ENCODE data around the gene DLAT. TPM values are rescaled to one million over a fixed set of nuclear protein-coding genes. Genes with fewer than 3 reads are reported as not detected.
"Not testable (repeated sequence)": the region's sequence is repeated elsewhere in the genome, so short reads cannot be mapped to it uniquely, and the experiment has no call there.

DLAT gene
- polyA plus RNA-seq, 3 donors = 51.7 to 57.5 (median 52.8) TPM

DNA sequence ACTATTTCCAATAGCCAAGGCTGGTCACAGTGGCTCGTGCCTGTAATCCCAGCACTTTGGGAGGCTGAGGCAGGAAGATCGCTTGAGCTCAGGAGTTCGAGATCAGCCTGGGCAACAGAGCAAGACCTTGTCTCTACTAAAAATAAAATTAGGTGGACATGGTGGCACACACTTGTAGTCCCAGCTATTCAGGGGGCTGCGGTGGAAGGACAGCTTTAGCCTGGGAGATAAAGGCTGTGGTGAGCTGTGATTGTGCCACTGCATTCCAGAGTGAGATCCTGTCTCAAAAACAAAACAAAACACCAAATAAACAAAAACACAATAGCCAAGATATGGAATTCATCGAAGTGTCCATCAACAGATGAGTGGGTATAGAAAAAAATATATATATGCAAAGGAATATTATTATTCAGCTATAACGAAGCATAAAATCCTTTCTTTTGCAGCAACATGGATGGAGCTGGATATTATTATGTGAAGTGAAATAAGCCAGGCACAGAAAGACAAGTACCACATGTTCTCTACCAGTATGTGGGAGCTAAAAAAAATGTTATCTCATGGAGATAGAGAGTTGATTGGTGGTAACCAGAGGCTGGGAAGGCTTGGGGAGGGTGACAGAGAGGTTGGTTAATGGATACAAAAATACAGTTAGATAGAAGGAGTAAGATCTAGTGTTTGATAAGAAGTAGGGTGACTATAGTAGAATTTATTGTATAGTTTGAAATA, 22.6 kb upstream of the DLAT start:
- DNase-seq (ENCODE audit: low read depth in 3 of 3, low spot score in 2 of 3) = no peak

DNA sequence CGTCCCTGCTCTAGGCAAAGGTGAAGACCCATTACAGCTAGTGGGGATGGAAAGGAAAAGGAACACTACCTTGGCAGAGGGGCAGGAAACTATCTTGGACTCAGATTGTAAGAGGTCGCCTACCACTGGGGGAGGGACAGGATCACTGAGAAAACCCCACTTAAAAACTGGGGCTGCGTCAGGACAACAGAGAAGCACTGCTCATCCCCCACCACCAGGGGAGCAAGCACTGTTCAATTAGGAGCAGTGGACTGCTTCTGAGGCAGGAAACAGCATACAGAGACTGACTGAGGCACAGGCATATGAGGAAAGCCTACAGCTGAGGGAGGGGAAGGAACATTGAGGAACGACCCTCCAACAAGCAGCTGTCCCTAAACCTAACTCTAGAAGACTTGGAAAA, 20.8 kb upstream of the DLAT start:
- no peak for DNase-seq (ENCODE audit: low read depth in 3 of 3, low spot score in 2 of 3)

DNA sequence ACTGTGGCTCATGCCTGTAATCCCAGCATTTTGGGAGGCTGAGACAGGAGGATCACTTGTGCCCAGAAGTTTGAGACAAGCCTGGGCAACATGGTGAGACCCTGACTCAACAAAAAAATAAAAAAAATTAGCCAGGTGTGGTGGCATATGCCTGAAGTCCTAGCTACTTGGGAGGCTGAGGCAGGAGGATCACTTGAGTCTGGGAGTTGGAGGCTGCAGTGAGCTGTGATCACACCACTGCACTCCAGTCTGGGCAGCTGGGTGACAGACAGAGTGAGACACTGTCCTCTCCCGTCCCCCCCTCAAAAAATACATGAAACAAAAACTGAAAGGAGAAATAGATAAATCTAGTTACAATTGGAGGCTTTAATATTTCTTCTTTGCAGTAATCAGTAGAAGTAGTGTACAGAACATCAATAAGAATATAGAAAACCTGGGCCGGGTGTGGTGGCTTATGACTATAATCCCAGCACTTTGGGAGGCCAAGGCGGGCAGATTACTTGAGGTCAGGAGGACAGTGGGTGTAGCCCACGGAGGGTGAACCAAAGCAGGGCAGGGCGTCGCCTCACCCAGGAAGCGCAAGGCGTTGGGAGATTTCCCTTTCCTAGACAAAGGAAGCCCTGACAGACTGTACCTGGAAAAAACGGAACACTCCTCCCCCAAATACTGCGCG, 19.6 kb upstream of the DLAT start:
- DNase-seq (ENCODE audit: low read depth in 3 of 3, low spot score in 2 of 3) = no peak

DNA sequence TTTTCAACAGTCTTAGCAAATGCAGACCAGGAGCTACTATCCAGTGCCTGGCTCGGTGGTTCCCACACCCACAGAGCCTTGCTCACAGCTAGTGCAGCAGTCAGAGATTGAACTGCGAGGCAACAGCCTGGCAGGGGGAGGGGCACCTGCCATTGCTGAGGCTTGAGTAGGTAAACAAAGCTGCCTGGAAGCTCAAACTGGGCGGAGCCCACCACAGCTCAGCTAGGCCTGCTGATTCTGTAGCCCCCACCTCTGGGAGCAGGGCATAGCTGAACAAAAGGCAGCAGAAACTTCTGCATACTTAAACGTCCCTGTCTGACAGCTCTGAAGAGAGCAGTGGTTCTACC, 19.1 kb upstream of the DLAT start:
- not testable (repeated sequence) for DNase-seq (ENCODE audit: low read depth in 3 of 3, low spot score in 2 of 3)

DNA sequence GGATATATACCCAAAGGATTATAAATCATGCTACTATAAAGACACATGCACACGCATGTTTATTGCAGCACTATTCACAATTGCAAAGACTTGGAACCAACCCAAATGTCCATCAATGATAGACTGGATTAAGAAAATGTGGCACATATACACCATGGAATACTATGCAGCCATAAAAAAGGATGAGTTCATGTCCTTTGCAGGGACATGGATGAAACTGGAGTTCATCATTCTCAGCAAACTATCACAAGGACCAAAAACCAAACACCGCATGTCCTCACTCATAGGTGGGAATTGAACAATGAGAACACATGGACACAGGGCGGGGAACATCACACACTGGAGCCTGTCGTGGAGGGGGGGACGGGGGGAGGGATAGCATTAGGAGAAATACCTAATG, 13.8 kb upstream of the DLAT start:
- DNase-seq (ENCODE audit: low read depth in 3 of 3, low spot score in 2 of 3) = not testable (repeated sequence)

DNA sequence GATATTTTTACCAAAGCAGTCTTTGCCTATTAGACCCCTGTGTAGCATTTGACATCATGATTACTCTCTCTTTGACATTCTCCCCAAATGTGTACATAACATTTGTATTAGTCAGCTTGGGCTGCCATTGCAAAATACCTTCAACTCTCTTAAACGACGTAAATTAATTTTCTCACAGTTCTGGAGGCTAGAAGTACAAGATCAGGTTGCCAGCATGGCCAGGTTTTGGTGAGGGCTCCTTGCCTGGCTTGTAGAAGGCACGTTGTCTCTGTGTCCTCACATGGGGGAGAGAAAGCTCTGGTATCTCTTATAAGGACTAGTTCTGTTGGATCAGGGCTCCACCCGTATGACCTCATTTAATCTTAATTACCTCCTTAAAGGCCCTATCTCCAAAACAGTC, 12.3 kb upstream of the DLAT start:
- no peak for DNase-seq (ENCODE audit: low read depth in 3 of 3, low spot score in 2 of 3)

DNA sequence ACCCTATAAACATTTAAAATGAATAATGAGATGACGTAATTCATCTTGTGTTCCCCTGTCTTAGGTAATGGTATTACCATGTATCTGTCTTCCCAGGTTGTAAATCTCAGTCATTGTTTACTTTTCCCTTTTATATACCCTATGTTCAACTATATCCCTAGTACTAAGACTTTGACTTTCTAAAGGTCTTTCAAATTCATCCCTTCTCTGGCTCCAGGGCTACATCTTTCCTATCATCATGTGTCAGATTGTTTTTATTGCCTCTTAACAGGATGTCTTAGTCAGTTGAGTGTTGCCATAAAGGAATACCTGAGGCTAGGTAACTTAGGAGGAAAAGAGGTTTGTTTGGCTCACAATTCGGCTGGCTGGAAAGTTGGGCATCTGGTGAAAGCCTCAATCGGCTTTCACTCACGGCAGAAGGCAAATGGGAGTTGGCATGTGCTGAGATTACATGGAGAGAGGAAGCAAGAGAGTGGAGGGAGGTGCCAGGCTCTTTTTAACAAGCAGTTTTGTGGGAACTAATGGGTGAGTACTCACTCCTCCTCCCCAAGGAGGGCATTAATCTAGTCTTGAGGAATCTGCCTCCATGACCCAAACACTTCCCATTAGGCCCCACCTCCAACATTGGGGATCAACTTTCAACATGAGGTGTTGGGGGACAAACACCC, 11.6 kb upstream of the DLAT start:
- DNase-seq (ENCODE audit: low read depth in 3 of 3, low spot score in 2 of 3) = no peak

DNA sequence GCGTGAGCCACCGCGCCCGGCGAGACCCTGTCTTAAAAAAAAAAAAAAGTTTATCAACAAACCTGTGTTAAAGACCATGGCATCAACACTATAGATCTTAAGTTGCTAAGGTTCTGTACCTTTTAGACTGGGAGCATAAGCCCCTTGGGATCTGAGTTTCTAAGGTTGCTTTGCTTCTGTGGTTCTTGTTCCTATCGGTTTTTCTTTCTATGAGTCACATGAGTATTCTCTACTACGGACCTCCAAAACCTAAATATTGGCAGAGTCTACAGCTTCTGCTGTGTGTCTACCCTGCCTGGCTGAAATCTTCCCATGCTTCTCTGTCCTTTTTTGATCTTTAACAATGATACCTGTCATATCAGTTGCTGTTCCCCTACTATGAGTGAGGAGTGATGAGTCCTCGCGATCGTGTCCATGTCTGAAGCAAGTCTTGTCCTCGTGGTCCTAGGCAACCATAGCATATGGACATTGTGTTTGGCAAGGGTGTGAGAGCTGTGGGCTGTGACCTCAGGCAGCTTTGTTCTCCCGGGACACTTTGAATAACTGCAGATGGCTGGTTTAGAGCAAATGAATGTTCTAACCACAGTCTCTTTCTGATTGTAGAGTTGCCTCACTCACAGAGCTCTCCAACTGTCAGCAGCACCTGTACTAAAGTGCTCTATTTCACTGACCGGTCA, 9.0 kb upstream of the DLAT start:
- DNase-seq (ENCODE audit: low read depth in 3 of 3, low spot score in 2 of 3) = no peak

DNA sequence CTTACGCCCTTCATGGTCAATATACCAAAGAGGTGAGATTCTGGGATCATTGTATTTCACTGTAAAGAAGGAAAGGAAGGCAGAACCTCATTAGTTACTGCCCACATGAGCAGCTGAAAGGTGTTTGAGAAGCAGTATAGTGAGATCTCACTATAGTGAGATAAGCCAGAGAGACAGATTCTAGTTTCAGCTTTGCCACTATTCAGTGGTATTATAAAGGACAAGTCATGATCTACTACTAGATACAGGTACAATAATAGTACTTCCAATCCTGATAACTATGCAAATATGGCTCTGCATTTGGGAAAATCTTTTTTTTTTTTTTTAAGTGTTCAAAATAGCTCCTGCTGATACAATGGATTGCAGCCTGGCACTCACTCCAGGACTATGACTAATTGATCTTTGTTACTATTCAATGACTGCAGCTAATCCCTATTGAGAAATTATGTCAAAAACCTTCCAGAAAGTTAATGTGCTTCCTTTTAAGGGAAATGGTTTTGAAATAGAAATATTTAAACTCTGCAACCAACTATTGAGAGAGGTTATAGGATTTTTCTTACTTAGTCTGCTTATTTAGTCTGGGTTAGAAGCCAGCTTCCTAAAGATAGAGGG, 8.3 kb upstream of the DLAT start:
- no peak for DNase-seq (ENCODE audit: low read depth in 3 of 3, low spot score in 2 of 3)

DNA sequence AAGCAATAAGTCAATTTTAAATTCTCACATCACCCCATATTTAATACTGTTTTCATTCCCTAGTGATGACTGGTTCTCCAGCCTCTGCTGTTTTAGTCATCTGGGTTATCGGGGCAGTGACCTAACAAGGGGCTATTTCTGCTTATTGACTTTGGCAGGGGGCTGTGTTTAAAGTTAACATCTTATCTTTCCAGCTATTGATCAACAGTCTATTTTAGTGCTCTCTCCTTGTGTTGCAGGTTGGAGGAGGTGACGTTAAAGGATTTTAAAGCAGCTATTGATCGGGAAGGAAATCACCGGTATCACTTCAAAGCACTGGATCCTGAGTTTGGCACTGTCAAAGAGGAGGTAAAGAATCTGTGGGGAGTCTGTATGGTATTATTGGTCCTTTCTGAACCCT, 7.7 kb upstream of the DLAT start:
- DNase-seq (ENCODE audit: low read depth in 3 of 3, low spot score in 2 of 3) = no peak

DNA sequence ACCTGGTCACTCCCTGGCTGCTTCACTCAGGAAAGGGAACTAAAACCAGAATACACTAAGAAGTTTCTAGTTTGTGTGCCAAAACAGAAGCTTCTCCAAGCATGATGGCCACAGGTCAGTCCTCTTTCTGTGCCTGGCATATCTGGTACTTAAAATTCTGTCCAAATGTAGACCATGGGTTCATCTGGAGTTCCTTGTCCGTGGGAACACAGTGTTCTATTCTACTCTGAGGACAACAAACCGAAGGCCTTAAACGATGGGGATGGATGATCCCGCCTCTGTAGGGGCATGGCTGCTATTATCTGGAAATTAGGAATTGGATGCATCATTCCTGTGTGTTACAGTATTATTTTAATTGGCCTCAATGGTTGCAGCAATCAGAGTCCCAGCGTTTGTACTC, 6.1 kb upstream of the DLAT start:
- DNase-seq (ENCODE audit: low read depth in 3 of 3, low spot score in 2 of 3) = no peak

DNA sequence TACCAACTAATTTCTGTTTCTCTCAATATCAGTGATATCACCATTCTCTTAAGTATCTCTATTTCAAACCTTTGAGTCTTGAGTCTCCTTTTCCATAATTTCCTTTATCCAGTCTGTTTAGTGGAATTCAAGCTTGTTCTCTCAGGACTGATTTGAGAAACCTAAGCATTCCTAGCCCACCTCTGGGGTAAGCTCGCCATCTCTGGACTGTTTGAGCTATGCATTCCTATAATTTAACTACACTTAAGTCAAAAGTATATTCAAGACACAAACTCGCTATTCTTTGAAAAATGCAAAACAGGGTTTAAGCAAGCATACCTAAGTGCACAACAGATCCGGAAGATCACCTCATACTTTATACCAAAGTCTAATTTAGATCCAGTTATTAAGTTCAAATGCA, 2.1 kb upstream of the DLAT start:
- no peak for DNase-seq (ENCODE audit: low read depth in 3 of 3, low spot score in 2 of 3)

DNA sequence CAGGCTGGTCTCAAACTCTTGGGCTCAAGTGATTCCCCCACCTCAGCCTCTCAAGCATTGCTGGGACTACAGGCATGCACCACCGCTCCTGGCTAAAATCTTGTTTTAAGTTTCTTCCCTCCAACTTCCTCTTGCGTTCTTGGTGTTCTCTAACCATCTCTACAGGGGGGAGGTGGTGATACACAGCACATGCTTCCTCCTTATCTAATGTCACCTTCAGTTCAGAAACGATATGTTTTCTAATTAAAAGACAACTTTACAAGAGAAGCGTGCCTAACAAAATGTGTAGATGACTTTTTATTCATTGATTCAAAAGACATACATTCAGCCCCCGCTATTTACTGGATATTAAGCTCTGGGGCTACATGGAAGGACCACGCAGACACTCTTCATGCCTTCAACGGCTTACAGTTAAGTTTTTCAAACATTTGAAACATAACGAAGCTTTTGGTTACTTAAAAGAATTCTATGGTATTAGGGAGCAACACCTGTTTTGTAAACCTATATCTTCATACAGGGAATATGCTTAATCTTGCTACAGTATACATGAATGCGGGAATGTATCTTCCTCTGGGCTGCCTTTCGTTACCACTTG, 933 bp upstream of the DLAT start:
- peak in 1 of 3 donors; percentile 13 for DNase-seq (ENCODE audit: low read depth in 3 of 3, low spot score in 2 of 3)

DNA sequence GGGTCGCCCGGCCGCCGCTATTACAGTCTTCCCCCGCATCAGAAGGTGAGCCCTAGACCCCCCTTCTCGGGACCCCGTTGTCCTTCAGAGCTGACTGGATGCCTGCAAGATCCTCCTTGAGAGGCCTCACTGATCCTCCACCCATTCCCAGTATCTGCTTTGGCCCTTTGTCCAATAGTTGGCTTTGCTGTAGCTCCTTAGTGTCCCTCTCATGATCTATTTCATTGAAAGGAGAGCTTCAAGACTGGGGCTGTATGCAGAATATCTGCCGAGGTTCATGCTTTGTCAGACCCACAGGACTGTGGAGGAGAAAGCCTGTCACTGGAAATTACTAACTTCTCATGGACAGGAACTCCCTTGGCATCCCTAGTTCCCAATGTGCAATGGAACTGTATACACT, 499 bp downstream of the DLAT start:
- peak in 1 of 3 donors; percentile 10 for DNase-seq (ENCODE audit: low read depth in 3 of 3, low spot score in 2 of 3)

DNA sequence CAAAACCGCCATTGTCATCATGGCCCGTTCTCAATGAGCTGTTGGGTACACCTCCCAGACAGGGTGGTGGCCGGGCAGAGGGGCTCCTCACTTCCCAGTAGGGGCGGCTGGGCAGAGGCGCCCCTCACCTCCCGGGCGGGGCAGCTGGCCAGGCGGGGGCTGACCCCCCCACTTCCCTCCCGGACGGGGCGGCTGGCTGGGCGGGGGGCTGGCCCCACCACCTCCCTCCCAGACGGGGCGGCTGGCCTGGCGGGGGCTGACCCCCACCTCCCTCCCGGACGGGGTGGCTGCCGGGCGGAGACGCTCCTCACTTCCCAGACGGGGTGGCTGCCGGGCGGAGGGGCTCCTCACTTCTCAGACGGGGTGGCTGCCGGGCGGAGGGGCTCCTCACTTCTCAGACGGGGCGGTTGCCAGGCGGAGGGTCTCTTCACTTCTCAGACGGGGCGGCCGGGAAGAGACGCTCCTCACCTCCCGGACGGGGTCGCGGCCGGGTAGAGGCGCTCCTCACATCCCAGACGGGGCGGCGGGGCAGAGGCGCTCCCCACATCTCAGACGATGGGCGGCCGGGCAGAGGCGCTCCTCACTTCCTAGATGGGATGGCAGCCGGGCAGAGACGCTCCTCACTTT, 1.7 kb downstream of the DLAT start:
- DNase-seq (ENCODE audit: low read depth in 3 of 3, low spot score in 2 of 3) = not testable (repeated sequence)

DNA sequence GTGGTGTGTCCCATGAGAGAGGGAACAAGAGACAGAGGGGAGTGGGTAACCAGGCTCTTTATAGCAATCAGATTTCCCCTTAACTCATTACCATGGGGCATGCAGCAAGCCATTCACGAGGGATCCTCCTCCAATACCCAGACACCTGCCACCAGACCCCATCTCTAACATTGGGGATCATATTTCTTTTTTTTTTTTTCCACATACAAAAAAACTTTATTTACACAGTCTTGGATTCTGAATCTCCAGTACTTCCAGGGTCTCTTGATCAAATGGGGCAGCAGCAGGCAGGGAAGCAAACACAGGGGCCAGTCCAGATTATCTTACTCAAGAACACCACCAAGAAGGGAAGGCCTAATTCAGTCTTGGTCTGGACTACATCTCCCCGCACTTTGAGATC, 4.3 kb downstream of the DLAT start:
- DNase-seq (ENCODE audit: low read depth in 3 of 3, low spot score in 2 of 3) = no peak

DNA sequence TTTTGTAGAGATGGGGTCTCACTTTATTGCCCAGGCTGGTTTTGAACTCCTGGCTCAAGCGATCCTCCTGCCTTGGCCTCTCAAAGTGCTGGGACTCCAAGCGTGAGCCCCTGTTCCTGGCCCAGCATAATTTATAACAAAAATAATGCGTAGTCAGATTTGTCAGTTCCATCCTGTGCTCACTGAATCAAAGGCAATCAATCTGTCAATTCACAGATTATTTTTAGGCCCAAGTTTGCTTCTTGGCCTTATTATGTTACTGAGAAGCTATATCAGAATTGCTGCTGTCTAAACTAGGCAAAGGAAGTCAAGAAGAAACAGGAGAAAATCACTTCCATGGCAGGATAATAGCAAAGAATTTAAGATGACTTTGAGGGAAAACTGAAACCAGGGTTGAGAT, 8.7 kb downstream of the DLAT start:
- DNase-seq (ENCODE audit: low read depth in 3 of 3, low spot score in 2 of 3) = no peak

DNA sequence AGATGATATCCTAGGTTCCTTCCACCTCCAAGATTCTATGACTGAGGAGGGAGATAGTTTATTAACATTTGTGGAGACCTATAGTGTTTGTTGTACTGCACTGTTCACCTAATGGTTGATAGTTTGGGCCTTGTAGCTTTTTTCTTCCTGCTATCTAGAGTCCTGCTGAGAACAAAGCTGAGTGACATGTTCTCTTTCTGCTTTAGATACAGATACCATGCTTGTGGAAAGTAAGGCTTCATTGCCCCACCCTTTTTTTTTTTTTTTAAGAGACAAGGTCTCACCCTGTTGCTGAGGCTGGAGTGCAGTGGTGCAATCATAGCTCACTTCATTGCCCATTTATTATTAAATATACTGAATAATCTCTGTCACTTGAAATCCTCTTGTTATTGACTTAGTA, 12.3 kb downstream of the DLAT start:
- no peak for DNase-seq (ENCODE audit: low read depth in 3 of 3, low spot score in 2 of 3)

DNA sequence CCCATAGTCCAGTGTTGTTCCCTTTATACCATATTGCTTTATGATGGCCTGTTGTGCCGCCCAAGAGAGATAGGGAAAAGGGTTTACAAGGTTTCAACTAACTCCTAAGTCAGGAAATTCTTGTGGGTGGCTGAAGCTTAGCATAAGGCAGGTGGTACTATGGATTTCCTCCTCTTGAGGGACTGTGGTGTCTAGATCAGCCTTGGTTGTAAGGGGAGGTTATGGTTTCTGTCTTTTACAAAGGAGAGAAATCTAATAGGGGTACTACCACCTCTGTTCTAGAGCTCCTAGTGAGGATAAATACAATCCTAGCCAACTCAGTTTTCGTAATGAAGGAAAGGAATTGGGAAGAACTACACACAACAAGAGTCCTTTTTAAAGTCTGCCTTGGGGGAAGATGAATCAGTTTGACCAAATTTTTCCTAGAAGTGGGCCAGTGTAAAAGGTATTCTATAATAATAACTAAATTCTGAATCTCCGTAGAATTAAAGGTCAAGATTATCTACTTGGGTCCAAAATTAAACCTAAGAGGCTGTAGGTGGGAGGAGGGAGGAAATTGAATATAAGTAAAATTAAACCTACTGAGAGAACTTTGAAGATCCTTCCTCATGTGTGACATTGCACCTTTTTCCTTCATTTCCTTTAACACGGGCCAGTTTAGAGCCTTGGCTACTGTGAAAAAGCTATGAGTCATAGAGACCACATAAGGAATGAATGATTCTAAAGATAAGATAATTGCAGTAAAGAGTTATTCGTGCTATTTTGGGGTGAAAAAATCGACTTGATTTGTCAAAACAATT, 17.2 kb downstream of the DLAT start:
- no peak for DNase-seq (ENCODE audit: low read depth in 3 of 3, low spot score in 2 of 3)

DNA sequence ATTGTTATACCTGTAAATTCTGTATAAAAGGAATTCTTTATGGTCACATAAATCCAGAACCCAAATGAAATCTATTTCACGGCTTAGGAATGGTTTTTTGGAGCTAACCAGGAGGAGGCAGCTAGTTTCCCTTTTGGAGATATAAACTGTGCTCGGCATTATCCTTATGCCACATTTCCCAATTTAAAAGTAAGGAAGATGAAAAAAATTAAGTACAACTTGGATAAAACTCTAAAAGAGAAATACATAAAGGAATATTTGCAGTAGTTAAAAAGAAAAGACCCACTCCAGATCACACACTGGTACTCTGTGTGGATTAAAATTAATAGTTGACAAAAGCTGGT, 17.7 kb downstream of the DLAT start:
- no peak for DNase-seq (ENCODE audit: low read depth in 3 of 3, low spot score in 2 of 3)

Measured in right renal cortex interstitium (tissue), 3 donors.